ENCODE measurements around the gene ABI3. TPM values are rescaled to one million over a fixed set of nuclear protein-coding genes. Genes with fewer than 3 reads are reported as not detected.
A peak's percentile ranks its signal among the peaks of the same experiment; 100 is the strongest.

Gene ABI3
- total RNA-seq, 4 donors from 2014 or later = 0.60 to 7.6 (median 5.9) TPM

- Histone ChIP-seq H3K27me3 (peaks cover 44% of the 10 kb centered on the region), H3K27ac (no peak overlapping the region), H3K36me3 (no peaks in the 10 kb centered on the region), H3K4me3 (peak overlapping the region in 3 of 4 donors; percentile 7 to 25 (median 22)), H3K9me3 (no peaks in the 10 kb centered on the region), H3K4me1 (peaks cover 12 to 29% (median 17%) of the 10 kb centered on the region in 4 donors)
- in situ Hi-C loops (cut with MboI; ENCODE audit: low pct_ligation_motif_present in 1 of 4, low pct_unique_long_range_greater_than_20kb in 1 of 4, low sequenced_read_pairs in 3 of 4) (no loop called here), intact Hi-C loops (cut with DNase I; ENCODE audit: low total_unique reads) (loop anchor here (5.0 kb wide), 1 partner anchor 42 kb away; no protein-coding TSS in a partner anchor)
- TF ChIP-seq CTCF (IDR thresholded peaks at IDR 0.05) = no peak
- TF ChIP-seq EP300 (IDR thresholded peaks at IDR 0.05; ENCODE audit: low read depth) = no peak
- TF ChIP-seq POLR2AphosphoS5 (IDR thresholded peaks at IDR 0.05) = no peak
- TF ChIP-seq POLR2A (IDR thresholded peaks at IDR 0.05) = no peak
- 12% methylated on average over 35 of the region's 95 CpGs; no CpG with 5 or more reads in 1 of the 2 donors for WGBS, 2 donors (ENCODE audit: low coverage in 1 of 2)
- DNase-seq = peak; percentile 52
Observed at GRCh38 chr17:49224198-49224996, 13.9 kb downstream of the ABI3 start.

- peak overlapping the region in 2 of 4 donors; percentile 22 to 25 for H3K4me3 ChIP-seq
- in situ Hi-C loops (cut with MboI; ENCODE audit: low pct_ligation_motif_present in 1 of 4, low pct_unique_long_range_greater_than_20kb in 1 of 4, low sequenced_read_pairs in 3 of 4) (loop anchor here in 2 of 4 donors (5.0 kb wide), 2 partner anchors 43 to 48 kb away; no protein-coding TSS in a partner anchor), intact Hi-C loops (cut with DNase I; ENCODE audit: low total_unique reads) (loop anchor here (5.0 kb wide), 1 partner anchor 43 kb away; no protein-coding TSS in a partner anchor)
- H3K9me3 ChIP-seq = no peaks in the 10 kb centered on the region
- H3K36me3 ChIP-seq = no peaks in the 10 kb centered on the region
- DNase-seq = no peak
- TF ChIP-seq POLR2AphosphoS5 (IDR thresholded peaks at IDR 0.05) = no peak
- no peak for TF ChIP-seq CTCF (IDR thresholded peaks at IDR 0.05)
- TF ChIP-seq EP300 (IDR thresholded peaks at IDR 0.05; ENCODE audit: low read depth) = no peak
- TF ChIP-seq POLR2A (IDR thresholded peaks at IDR 0.05) = no peak
- 52% methylated on average over 8 of the region's 11 CpGs; no CpG with 5 or more reads in 1 of the 2 donors for WGBS, 2 donors (ENCODE audit: low coverage in 1 of 2)
- peaks cover 49% of the 10 kb centered on the region for H3K27me3 ChIP-seq
- H3K4me1 ChIP-seq = peaks cover 17 to 28% (median 20%) of the 10 kb centered on the region in 4 donors
- H3K27ac ChIP-seq = no peak overlapping the region
Observed at GRCh38 chr17:49224997-49225337, 14.5 kb downstream of the ABI3 start.

GRCh38 chr17:49225554-49226236 lies 15.2 kb downstream of the ABI3 start:
- no peak for DNase-seq
- Histone ChIP-seq H3K4me1 (peaks cover 22 to 34% (median 27%) of the 10 kb centered on the region in 4 donors), H3K27me3 (peaks cover 53% of the 10 kb centered on the region), H3K4me3 (no peak overlapping the region), H3K9me3 (no peaks in the 10 kb centered on the region), H3K27ac (no peak overlapping the region), H3K36me3 (no peaks in the 10 kb centered on the region)
- 75 to 77% methylated on average over 6 to 8 of the region's 8 CpGs for WGBS, 2 donors (ENCODE audit: low coverage in 1 of 2)
- in situ Hi-C loops (cut with MboI; ENCODE audit: low pct_ligation_motif_present in 1 of 4, low pct_unique_long_range_greater_than_20kb in 1 of 4, low sequenced_read_pairs in 3 of 4) (loop anchor here in 2 of 4 donors (5.0 kb wide), 2 partner anchors 43 to 48 kb away; no protein-coding TSS in a partner anchor), intact Hi-C loops (cut with DNase I; ENCODE audit: low total_unique reads) (no loop called here)
- no peak for TF ChIP-seq EP300 (IDR thresholded peaks at IDR 0.05; ENCODE audit: low read depth)
- TF ChIP-seq CTCF (IDR thresholded peaks at IDR 0.05) = no peak
- TF ChIP-seq POLR2A (IDR thresholded peaks at IDR 0.05) = no peak
- no peak for TF ChIP-seq POLR2AphosphoS5 (IDR thresholded peaks at IDR 0.05)

All from transverse colon (tissue), 4 donors.